ENCODE measurements around the gene DPP10.

DPP10 gene

GRCh38 chr2:114685102-114685501, 242.7 kb downstream of the DPP10 start:
- Histone ChIP-seq H3K9me3 (no peaks in the 10 kb centered on the region), H3K27ac (no peak overlapping the region)
- TF ChIP-seq, protein P1, sequence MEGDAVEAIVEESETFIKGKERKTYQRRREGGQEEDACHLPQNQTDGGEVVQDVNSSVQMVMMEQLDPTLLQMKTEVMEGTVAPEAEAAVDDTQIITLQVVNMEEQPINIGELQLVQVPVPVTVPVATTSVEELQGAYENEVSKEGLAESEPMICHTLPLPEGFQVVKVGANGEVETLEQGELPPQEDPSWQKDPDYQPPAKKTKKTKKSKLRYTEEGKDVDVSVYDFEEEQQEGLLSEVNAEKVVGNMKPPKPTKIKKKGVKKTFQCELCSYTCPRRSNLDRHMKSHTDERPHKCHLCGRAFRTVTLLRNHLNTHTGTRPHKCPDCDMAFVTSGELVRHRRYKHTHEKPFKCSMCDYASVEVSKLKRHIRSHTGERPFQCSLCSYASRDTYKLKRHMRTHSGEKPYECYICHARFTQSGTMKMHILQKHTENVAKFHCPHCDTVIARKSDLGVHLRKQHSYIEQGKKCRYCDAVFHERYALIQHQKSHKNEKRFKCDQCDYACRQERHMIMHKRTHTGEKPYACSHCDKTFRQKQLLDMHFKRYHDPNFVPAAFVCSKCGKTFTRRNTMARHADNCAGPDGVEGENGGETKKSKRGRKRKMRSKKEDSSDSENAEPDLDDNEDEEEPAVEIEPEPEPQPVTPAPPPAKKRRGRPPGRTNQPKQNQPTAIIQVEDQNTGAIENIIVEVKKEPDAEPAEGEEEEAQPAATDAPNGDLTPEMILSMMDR (IDR thresholded peaks at IDR 0.05), result no peak

DNA sequence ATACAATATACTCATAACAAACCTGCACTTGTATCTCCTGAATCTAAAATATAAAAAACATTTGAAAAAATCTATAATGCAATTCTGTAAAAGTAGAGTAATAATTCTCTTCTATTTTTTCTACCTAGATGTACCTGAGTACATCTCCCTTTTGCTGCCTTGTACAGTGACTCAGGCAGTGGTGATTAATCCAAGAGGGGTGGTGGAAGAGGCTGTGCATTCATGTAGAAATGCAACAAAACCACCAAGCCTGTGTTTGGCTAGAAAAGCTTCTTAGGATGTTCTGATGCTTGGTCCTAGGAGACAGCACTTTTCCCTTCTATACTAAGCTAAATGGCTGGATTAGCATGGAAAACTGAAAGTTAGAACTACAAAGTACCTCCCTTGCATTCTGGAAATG, 245.8 kb downstream of the DPP10 start:
- H3K36me3 ChIP-seq, result no peaks in the 10 kb centered on the region
- no peaks in the 10 kb centered on the region for H3K27me3 ChIP-seq
- TF ChIP-seq, protein P1 (IDR thresholded peaks at IDR 0.05), result no peak
- no peak overlapping the region for H3K4me3 ChIP-seq (ENCODE audit: low read depth in 1 of 2, low read length in 1 of 2)
- no peak overlapping the region for H3K27ac ChIP-seq
- H3K9me3 ChIP-seq, result no peaks in the 10 kb centered on the region
- H3K4me1 ChIP-seq (ENCODE audit: control insufficient read depth in 1 of 2, insufficient read depth in 1 of 2, low read depth in 1 of 2, low read length in 1 of 2), result no peaks in the 10 kb centered on the region

More at GRCh38 chr2:114685102-114685501, 242.7 kb downstream of the DPP10 start:
- H3K36me3 ChIP-seq, result no peaks in the 10 kb centered on the region
- H3K27me3 ChIP-seq, result no peaks in the 10 kb centered on the region
- no peaks in the 10 kb centered on the region for H3K4me1 ChIP-seq (ENCODE audit: control insufficient read depth in 1 of 2, insufficient read depth in 1 of 2, low read depth in 1 of 2, low read length in 1 of 2)
- no peak overlapping the region for H3K4me3 ChIP-seq (ENCODE audit: low read depth in 1 of 2, low read length in 1 of 2)

- no peak overlapping the region for H3K27ac ChIP-seq
- H3K27me3 ChIP-seq, result no peaks in the 10 kb centered on the region
- H3K4me3 ChIP-seq (ENCODE audit: low read depth in 1 of 2, low read length in 1 of 2), result no peak overlapping the region
- H3K36me3 ChIP-seq, result no peaks in the 10 kb centered on the region
- no peaks in the 10 kb centered on the region for H3K9me3 ChIP-seq
- TF ChIP-seq, protein P1 (IDR thresholded peaks at IDR 0.05), result no peak
- H3K4me1 ChIP-seq (ENCODE audit: control insufficient read depth in 1 of 2, insufficient read depth in 1 of 2, low read depth in 1 of 2, low read length in 1 of 2), result no peaks in the 10 kb centered on the region
Measured at GRCh38 chr2:114698520-114698919, 256.1 kb downstream of the DPP10 start.

DNA sequence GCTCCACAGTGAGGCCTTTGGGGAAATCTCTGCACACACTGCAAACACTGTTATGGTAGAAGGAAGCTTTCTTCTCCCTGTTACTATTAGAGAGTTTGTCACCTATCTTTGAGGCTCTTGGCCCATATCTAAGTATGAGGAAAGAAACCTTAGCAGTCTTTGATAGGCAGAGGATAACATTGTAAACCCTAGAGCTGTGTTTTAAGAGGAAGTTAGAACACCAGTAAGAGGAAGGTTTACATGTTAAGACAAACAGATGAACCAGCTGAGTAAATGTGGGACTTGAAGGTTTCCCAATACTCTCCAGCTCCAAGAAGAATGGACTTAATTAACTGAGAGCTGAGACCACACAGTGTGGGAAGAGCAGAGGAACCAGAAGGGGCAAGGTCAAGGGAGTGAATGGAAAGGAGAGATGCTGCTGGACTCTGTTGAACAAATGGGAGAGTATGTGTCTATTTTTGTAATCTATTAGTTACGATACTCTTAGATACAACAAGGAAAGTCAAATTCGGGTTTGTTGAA, 257.0 kb downstream of the DPP10 start:
- Histone ChIP-seq H3K4me1 (ENCODE audit: control insufficient read depth in 1 of 2, insufficient read depth in 1 of 2, low read depth in 1 of 2, low read length in 1 of 2) (no peaks in the 10 kb centered on the region), H3K27ac (no peak overlapping the region), H3K9me3 (no peaks in the 10 kb centered on the region), H3K27me3 (no peaks in the 10 kb centered on the region), H3K36me3 (no peaks in the 10 kb centered on the region), H3K4me3 (ENCODE audit: low read depth in 1 of 2, low read length in 1 of 2) (no peak overlapping the region)
- TF ChIP-seq, protein P1 (IDR thresholded peaks at IDR 0.05), result no peak

DNA sequence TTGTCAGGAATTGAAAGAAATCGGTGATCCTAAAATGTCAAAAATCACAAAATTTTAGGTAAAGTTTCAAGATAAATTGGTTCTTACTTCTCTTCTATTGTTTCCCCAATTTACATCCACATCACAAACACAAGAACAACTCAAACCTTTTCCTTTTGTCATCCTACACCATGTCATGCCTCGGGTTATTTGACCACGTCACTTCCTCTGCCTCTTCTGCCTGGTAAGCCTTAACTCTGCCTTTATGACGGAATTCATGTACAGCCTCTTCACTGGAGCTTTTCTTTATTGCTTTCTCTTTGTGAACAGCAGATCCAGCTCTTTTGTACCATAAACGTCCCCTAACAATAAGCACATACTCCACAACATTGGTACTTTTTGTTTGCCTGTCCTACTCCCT, 258.0 kb downstream of the DPP10 start:
- Histone ChIP-seq H3K36me3 (no peaks in the 10 kb centered on the region), H3K9me3 (no peaks in the 10 kb centered on the region), H3K4me3 (ENCODE audit: low read depth in 1 of 2, low read length in 1 of 2) (no peak overlapping the region), H3K27ac (no peak overlapping the region), H3K27me3 (no peaks in the 10 kb centered on the region), H3K4me1 (ENCODE audit: control insufficient read depth in 1 of 2, insufficient read depth in 1 of 2, low read depth in 1 of 2, low read length in 1 of 2) (no peaks in the 10 kb centered on the region)
- TF ChIP-seq, protein P1 (IDR thresholded peaks at IDR 0.05), result no peak

Data from neutrophil (primary cell).